KOPT-K1 (cell line): ENCODE results near the gene PYGM.
A peak's percentile ranks its signal among the peaks of the same experiment; 100 is the strongest.

Experiments used
- H3K27ac ChIP-seq: fragments of 200-600 bp; sonication (generic); 2 replicates; pipeline ENCODE4 v1.5.1; 2016; ENCODE audit warnings: antibody characterized with exemption, mild to moderate bottlenecking, low read depth, low read length; ENCODE audit not compliant: poor library complexity, severe bottlenecking
- H3K36me3 ChIP-seq: fragments of 200-600 bp; sonication (generic); 2 replicates; pipeline ENCODE4 v1.5.1; 2017; ENCODE audit warnings: antibody characterized with exemption, mild to moderate bottlenecking, low read length, moderate library complexity; ENCODE audit not compliant: insufficient read depth
- H3K9me3 ChIP-seq: fragments of 200-600 bp; sonication (generic); 2 replicates; pipeline ENCODE4 v1.5.1; 2017; ENCODE audit warnings: antibody characterized with exemption, low read length, mild to moderate bottlenecking; ENCODE audit not compliant: insufficient read depth, poor library complexity, severe bottlenecking

The PYGM gene

DNA sequence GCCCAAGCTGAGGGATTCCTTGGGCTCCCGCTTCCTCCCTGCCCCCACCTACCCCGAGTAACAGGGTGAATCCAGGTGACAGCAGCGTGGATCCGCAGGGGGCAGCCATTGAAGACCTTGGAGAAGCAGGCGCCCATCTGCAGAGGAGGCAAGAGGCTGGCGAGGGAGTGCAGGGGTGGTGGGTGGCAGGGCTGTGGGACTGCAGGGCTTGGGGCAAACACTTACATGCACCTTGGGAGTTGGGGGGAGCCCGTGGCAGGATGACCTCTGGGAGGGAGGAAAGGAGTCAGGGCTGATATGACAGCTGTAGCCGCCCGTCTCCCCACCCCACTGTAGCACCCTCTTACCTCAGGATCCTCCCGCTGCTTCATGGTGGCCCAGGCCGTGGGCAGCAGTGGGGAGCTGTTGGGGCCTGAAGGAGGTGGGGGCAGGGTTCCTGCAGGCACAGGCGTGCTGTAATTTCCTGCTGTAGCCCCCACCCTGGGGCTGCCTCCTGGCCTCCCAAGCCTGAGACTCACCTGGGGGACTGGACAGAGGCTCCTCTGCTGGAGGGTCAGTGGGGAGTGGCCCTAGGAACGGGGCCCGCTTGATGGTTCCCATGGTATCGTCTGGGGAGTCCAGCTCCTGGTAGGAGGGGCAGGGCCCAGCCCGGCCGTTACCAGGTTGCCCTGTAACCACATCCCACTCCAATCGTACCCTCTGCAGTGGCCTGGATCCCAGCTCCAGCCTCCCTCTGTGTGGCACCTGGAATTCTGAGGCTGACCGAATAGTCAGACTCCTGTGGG lies 37.2 kb upstream of the PYGM start:
- Histone ChIP-seq H3K27ac (peak overlapping the region; percentile 19), H3K9me3 (no peaks in the 10 kb centered on the region), H3K36me3 (peaks cover 35% of the 10 kb centered on the region; the same call in 1 of the 2 replicates)

GRCh38 chr11:64796047-64796756 lies 36.4 kb upstream of the PYGM start:
- peak overlapping the region; percentile 19 for H3K27ac ChIP-seq

DNA sequence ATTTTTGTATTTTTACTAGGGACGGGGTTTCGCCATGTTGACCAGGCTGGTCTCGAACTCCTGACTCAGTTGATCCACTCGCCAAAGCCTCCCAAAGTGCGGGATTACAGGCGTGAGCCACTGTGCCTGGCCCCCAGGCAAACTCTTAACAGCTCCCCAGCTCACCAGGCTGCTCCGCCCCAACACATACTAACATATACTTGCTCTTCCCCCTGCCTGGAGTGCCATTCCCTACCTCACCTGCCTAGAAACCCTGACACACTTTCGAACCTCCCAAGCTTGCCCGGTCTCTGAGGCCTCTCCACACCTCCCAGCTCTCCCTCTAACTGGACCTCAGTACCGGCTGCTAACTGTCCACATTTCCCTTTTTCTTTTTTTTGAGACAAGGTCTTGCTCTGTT lies 34.8 kb upstream of the PYGM start:
- no peak overlapping the region for H3K27ac ChIP-seq
- H3K36me3 ChIP-seq = peaks cover 42% of the 10 kb centered on the region; the same call in 1 of the 2 replicates
- H3K9me3 ChIP-seq = no peaks in the 10 kb centered on the region

More at GRCh38 chr11:64796047-64796756, 36.4 kb upstream of the PYGM start:
- Histone ChIP-seq H3K36me3 (peaks cover 35% of the 10 kb centered on the region; the same call in 1 of the 2 replicates), H3K9me3 (no peaks in the 10 kb centered on the region)

GRCh38 chr11:64793271-64794160 lies 33.7 kb upstream of the PYGM start:
- Histone ChIP-seq H3K27ac (peak overlapping the region; percentile 40), H3K9me3 (no peaks in the 10 kb centered on the region), H3K36me3 (peaks cover 42% of the 10 kb centered on the region; the same call in 1 of the 2 replicates)

DNA sequence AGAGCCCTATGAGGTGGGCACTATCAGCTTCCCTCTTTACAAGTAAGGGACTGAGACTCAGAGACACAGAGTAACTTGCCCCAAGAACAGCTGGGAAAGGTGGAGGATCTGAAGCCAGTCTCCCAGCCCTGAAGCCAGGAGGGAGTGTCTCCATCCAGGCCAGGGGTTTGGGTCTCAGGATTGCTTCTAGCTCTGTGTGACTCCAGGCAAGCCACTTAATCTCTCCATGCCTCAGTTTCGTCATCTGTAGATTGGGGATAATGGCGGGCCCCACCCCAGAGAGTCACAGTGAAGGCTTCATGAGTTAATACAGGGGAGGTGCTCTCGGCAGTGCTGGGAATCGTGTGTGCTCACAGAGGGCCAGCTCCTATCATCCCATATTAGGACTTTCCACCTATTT lies 32.7 kb upstream of the PYGM start:
- Histone ChIP-seq H3K9me3 (no peaks in the 10 kb centered on the region), H3K36me3 (peaks cover 52% of the 10 kb centered on the region; the same call in 1 of the 2 replicates)

DNA sequence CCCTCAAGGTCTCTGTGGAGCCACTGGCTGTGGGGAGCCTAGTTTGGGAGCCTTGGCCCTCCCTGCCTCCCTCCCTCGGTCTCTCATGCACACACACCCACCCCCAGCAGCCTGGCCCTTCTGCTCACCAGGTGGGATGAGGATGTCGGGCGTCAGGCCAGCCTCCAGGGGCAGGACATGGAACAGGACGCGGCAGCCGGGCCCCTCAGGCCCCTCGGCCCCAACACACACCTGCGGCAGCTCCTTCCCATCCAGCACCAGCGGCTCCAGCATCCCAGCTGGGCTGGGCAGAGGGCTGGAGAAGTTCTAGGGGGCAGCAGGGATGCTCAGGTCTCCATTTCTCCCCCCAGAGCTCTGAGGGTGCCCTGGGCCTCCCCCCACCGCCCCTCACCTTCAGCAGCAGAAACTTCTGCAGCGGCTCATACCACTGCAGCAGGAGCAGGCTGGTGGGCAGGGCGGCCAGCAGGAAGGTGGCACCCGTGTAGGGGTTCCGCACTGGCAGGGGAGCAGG lies 32.1 kb upstream of the PYGM start:
- Histone ChIP-seq H3K27ac (no peak overlapping the region), H3K9me3 (no peaks in the 10 kb centered on the region), H3K36me3 (peaks cover 45% of the 10 kb centered on the region; the same call in 1 of the 2 replicates)

More for the DNA sequence above, 32.7 kb upstream of the PYGM start:
- H3K27ac ChIP-seq = no peak overlapping the region

DNA sequence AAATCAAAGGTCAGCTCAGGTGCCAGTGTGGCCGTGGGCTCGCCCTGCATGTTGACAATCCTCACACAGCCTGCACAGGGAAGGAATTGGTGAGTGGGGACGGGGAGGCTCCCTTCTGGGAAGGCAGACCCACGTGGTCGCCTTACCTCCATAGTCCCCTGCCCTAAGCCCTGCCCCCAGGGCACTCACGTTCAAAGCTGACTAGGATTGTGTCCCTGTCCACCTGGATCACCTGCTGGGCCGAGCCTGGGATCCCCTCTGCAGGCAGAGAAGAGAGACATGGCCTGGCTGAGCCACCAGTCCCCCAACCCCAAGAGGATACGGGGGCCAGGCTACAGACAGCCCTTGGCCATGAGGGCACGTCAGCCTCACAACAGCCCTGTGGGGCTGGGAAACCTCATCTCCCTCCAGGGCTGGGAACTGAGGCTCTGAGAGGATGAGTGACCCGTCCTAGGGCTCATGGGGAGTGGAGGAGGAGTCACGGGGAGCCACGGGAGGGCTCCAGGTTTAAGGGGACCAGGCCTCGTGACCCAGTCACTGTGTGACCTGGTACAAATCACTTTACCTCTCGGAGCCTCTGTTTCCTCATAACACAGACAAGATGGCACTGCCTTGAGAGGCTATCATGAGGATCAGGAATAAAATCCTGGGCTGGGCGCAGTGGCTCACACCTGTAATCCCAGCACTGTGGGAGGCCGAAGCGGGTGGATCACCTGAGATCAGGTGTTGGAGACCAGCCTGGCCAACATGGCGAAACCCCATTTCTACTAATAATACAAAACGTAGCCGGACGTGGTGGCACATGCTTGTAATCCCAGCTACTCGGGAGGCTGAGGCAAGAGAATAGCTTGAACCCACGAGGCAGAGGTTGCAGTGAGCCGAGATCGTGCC lies 30.7 kb upstream of the PYGM start:
- no peaks in the 10 kb centered on the region for H3K9me3 ChIP-seq
- H3K27ac ChIP-seq = no peak overlapping the region

DNA sequence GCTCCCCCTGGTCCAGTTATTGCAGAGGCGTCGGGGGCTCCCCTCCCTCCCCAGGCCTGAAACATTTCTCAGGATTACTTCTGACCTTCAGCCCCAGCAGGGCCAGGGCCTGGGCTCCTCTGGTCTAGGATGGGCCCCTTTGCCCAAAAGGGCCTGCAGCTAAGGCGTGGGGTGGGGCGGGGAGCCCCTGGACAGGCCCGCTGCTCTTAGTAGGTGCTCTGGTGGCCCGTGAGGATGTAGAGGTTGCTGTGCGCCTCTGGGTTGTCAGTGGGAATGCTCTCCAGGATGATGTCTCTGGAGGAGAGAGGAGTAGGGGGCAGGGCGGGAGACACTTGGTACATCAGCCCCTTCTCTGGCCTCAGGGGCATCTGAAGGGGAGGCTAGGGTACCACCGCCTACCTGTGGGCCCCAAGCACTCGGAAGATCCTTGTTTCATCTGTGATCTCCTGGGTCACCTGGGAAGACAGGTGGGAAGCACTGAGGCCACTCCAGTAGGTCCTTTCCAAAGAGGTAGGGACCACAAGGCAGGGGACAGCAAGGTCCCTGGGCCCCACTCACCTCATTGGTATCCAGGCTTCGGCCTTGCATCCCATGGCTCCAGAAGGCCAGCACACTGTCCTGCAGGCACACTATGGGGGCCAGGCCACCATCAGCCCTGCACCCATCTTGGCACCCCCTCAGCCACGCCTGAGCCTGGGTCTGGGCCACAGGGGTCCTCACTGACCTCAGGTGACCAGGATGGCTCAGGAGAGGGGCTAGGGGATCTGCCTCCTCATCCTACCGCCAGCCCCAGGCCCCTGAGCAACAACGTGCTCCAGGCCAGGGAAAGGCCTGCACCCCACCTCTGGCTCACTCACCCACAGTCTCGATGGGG lies 29.8 kb upstream of the PYGM start:
- no peak overlapping the region for H3K27ac ChIP-seq
- H3K36me3 ChIP-seq = peaks cover 32% of the 10 kb centered on the region; the same call in 1 of the 2 replicates

More for the DNA sequence above, 30.7 kb upstream of the PYGM start:
- H3K36me3 ChIP-seq = peaks cover 32% of the 10 kb centered on the region; the same call in 1 of the 2 replicates

DNA sequence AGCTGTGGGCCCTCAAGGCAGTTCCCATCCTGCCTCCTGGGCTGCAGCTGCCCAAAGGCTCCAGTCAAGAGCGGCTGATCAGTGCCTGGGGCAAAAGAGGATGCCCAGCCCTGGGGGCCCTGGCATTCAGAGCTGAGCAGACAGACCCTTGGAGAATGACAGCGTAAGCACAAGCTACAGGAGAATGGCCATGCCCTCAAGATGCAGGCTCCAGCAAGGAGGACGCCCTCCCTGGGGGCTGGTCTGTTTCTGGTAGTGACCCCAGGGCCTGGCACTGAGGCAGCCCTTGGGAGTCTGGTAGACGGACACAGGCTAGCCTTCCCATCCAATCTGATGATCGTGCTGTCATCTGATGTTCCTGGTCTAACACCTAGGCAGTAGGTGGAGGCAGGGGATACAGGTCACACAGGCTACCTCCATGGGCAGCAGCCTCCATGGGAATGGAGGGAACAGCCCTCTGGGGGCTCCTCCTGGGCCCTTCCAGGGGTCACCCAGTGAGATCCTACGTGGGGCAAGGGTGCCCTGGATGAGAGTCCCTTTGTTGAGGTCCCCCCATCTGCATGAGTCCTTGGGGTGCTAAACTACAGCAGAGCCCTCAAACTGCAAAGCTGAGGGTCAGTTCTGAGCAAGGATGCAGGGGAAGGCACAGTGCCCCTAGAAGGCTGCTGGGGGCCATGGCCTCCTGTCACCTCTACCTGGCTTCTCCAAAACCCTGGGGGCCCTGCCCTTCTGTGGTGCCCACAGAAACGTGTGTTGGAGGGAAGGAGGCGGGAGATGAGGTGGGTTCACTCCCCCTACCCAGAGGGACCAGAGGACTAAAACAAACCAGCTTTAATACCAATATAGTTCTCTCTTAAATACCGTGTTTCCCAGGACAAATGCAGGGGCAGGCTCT lies 28.8 kb upstream of the PYGM start:
- Histone ChIP-seq H3K27ac (no peak overlapping the region), H3K9me3 (no peaks in the 10 kb centered on the region), H3K36me3 (peaks cover 32% of the 10 kb centered on the region; the same call in 1 of the 2 replicates)

More for the DNA sequence above, 29.8 kb upstream of the PYGM start:
- H3K9me3 ChIP-seq = no peaks in the 10 kb centered on the region

DNA sequence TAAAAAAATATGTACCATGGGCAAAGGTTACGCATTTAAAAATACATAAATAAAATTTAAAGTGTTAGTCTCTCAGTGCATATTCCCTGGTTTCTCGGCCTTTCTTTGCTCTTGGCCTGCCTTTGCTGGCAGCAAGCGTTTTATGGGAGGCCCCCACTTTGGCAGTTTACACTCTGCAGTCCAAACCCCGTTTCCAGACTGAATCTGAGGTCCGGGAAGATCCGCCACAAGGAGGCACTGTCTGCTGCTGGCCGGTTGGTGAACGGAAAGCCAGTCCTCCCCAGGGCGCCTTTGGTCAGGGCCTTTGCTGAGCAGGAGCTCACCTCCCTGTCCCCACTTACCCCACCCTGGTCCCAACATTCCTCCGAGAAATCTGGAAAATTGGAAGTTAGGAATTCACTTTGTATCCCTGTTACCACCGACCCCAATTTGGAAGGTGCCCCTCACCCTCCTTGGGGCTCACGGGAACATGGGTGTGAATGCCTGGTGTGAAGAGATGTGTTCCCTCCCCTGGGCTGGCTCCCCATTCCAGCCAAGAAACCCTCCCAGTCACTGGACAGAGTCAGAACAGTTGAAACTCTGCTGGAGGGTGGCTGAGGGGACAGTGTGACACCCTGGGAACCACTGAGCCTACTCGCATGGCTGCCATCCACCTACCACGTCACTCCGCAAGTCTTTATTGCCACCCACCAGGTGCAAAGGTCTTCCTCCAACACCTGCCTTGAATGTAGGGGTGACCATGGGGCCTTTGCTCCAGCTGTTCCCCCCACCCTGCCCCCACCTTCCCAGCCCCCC lies 27.9 kb upstream of the PYGM start:
- Histone ChIP-seq H3K27ac (no peak overlapping the region), H3K9me3 (no peaks in the 10 kb centered on the region), H3K36me3 (peaks cover 32% of the 10 kb centered on the region; the same call in 1 of the 2 replicates)

DNA sequence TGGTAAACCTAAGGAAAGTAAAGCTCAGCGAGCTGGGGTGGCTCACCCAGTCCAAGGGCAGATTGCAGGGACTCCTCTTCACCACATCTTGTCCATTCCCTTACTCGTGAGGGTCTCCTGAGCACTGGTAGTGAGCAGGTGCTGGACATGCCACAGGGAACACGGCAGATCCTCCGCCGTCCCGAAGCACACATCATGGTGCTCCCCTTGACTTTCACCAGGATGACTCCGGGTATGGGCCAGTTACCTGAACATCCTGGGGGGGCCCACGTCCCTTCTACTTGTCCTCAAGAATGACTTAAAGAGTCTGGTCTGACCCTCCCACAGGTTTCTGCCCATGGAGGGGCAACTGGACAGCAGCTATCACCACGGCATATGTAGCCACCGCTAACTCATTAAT lies 26.5 kb upstream of the PYGM start:
- no peaks in the 10 kb centered on the region for H3K9me3 ChIP-seq
- H3K36me3 ChIP-seq = peaks cover 32% of the 10 kb centered on the region; the same call in 1 of the 2 replicates
- H3K27ac ChIP-seq = no peak overlapping the region
